ENCODE results near the gene TBCK. TPM values are rescaled to one million over a fixed set of nuclear protein-coding genes. Genes with fewer than 3 reads are reported as not detected.

The TBCK gene
- total RNA-seq, 1 experiment from 2014 or later: 7.6 TPM

- Histone ChIP-seq H3K79me2 (ENCODE audit: low read length) (no peaks in the 10 kb centered on the region), H4K20me1 (ENCODE audit: low read length) (no peaks in the 10 kb centered on the region), H3K4me3 (ENCODE audit: low read length) (no peak overlapping the region), H3K36me3 (ENCODE audit: low read depth, low read length) (no peaks in the 10 kb centered on the region), H2AFZ (ENCODE audit: low read length) (no peak overlapping the region), H3F3A (ENCODE audit: low read length, unreplicated experiment) (no peaks in the 10 kb centered on the region), H3K9ac (ENCODE audit: low read length) (no peak overlapping the region), H3K27me3 (ENCODE audit: low read length) (no peaks in the 10 kb centered on the region), H3K9me2 (replicated peaks; ENCODE audit: low read length) (no peaks in the 10 kb centered on the region), H3K4me1 (ENCODE audit: insufficient read depth, low read length) (no peaks in the 10 kb centered on the region), H3K27ac (ENCODE audit: low read length) (no peak overlapping the region), H3K4me2 (ENCODE audit: low read length) (no peak overlapping the region), H3K9me3 (ENCODE audit: low read length) (no peaks in the 10 kb centered on the region)
- intact Hi-C loops (cut with micrococcal nuclease): no loop called here
- ChIA-PET CTCF (no interaction called here), POLR2A (ENCODE audit: unreplicated experiment) (no interaction called here)
- no peak for DNase-seq
- TF ChIP-seq EZH2phosphoT487 (IDR thresholded peaks at IDR 0.05; ENCODE audit: borderline replicate concordance, low read length) (no peak), EZH2 (IDR thresholded peaks at IDR 0.05; ENCODE audit: low read length, unreplicated experiment) (no peak)
- TF ChIP-seq, protein P1, sequence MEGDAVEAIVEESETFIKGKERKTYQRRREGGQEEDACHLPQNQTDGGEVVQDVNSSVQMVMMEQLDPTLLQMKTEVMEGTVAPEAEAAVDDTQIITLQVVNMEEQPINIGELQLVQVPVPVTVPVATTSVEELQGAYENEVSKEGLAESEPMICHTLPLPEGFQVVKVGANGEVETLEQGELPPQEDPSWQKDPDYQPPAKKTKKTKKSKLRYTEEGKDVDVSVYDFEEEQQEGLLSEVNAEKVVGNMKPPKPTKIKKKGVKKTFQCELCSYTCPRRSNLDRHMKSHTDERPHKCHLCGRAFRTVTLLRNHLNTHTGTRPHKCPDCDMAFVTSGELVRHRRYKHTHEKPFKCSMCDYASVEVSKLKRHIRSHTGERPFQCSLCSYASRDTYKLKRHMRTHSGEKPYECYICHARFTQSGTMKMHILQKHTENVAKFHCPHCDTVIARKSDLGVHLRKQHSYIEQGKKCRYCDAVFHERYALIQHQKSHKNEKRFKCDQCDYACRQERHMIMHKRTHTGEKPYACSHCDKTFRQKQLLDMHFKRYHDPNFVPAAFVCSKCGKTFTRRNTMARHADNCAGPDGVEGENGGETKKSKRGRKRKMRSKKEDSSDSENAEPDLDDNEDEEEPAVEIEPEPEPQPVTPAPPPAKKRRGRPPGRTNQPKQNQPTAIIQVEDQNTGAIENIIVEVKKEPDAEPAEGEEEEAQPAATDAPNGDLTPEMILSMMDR (conservative IDR thresholded peaks at IDR 0.05; ENCODE audit: low read depth, low read length): no peak
- ATAC-seq: no peak
- no TSS peak for BruUV-seq (replicated peaks)
These were observed 9.4 kb downstream of the TBCK start for GRCh38 chr4:106306561-106306960.

GRCh38 chr4:106305435-106306055 is 10.5 kb downstream of the TBCK start:
- no peaks in the 10 kb centered on the region for H3K9me3 ChIP-seq (ENCODE audit: low read length)
- no peak overlapping the region for H2AFZ ChIP-seq (ENCODE audit: low read length)
- H3K27me3 ChIP-seq (ENCODE audit: low read length): no peaks in the 10 kb centered on the region
- no peak overlapping the region for H3K9ac ChIP-seq (ENCODE audit: low read length)
- ATAC-seq (no peak), DNase-seq (no peak)
- H3K4me2 ChIP-seq (ENCODE audit: low read length): no peak overlapping the region
- TF ChIP-seq EZH2phosphoT487 (IDR thresholded peaks at IDR 0.05; ENCODE audit: borderline replicate concordance, low read length) (no peak), EZH2 (IDR thresholded peaks at IDR 0.05; ENCODE audit: low read length, unreplicated experiment) (no peak)
- TF ChIP-seq, protein P1 (conservative IDR thresholded peaks at IDR 0.05; ENCODE audit: low read depth, low read length): no peak
- H3K4me3 ChIP-seq (ENCODE audit: low read length): no peak overlapping the region
- H3K27ac ChIP-seq (ENCODE audit: low read length): no peak overlapping the region
- H3K36me3 ChIP-seq (ENCODE audit: low read depth, low read length): no peaks in the 10 kb centered on the region
- no TSS peak for BruUV-seq (replicated peaks)
- no peaks in the 10 kb centered on the region for H3K79me2 ChIP-seq (ENCODE audit: low read length)
- H4K20me1 ChIP-seq (ENCODE audit: low read length): no peaks in the 10 kb centered on the region
- POLR2A ChIA-PET (ENCODE audit: unreplicated experiment): no interaction called here
- intact Hi-C loops (cut with micrococcal nuclease): no loop called here
- no peaks in the 10 kb centered on the region for H3F3A ChIP-seq (ENCODE audit: low read length, unreplicated experiment)
- CTCF ChIA-PET: no interaction called here
- H3K9me2 ChIP-seq (replicated peaks; ENCODE audit: low read length): no peaks in the 10 kb centered on the region
- H3K4me1 ChIP-seq (ENCODE audit: insufficient read depth, low read length): no peaks in the 10 kb centered on the region

GRCh38 chr4:106304632-106305031 is 11.4 kb downstream of the TBCK start:
- POLR2A ChIA-PET (ENCODE audit: unreplicated experiment): interaction anchor here (0.6 kb wide), 1 partner anchor 11 kb away, joined by 3 read pairs; the partner anchor contains the start of gene TBCK
- TF ChIP-seq, protein P1 (conservative IDR thresholded peaks at IDR 0.05; ENCODE audit: low read depth, low read length): no peak
- TF ChIP-seq EZH2phosphoT487 (IDR thresholded peaks at IDR 0.05; ENCODE audit: borderline replicate concordance, low read length): no peak
- no peak for TF ChIP-seq EZH2 (IDR thresholded peaks at IDR 0.05; ENCODE audit: low read length, unreplicated experiment)
- no peak for DNase-seq

More at GRCh38 chr4:106304632-106305031, 11.4 kb downstream of the TBCK start:
- no peak for ATAC-seq
- Histone ChIP-seq H3K27me3 (ENCODE audit: low read length) (no peaks in the 10 kb centered on the region), H3K9ac (ENCODE audit: low read length) (no peak overlapping the region), H3K27ac (ENCODE audit: low read length) (no peak overlapping the region), H3K4me2 (ENCODE audit: low read length) (no peak overlapping the region), H4K20me1 (ENCODE audit: low read length) (no peaks in the 10 kb centered on the region), H3K9me3 (ENCODE audit: low read length) (no peaks in the 10 kb centered on the region), H3K9me2 (replicated peaks; ENCODE audit: low read length) (no peaks in the 10 kb centered on the region), H3K36me3 (ENCODE audit: low read depth, low read length) (no peaks in the 10 kb centered on the region), H2AFZ (ENCODE audit: low read length) (no peak overlapping the region), H3K4me3 (ENCODE audit: low read length) (no peak overlapping the region), H3K79me2 (ENCODE audit: low read length) (no peaks in the 10 kb centered on the region), H3F3A (ENCODE audit: low read length, unreplicated experiment) (no peaks in the 10 kb centered on the region), H3K4me1 (ENCODE audit: insufficient read depth, low read length) (no peaks in the 10 kb centered on the region)
- no TSS peak for BruUV-seq (replicated peaks)
- CTCF ChIA-PET: no interaction called here
- intact Hi-C loops (cut with micrococcal nuclease): no loop called here

Measured in PC-3 (cell line).